Mesendoderm (in vitro differentiated cells): ENCODE data around the gene KRT80.

Experiments used
- DNase-seq: peaks from one replicate; pipeline ENCODE4 v3.0.0; 2013
- H2AK5ac ChIP-seq: 2 replicates; pipeline ENCODE4 v1.6.1; 2013; ENCODE audit warnings: low read length, inconsistent platforms
- H2BK120ac ChIP-seq: 2 replicates; pipeline ENCODE4 v1.6.1; 2013; ENCODE audit warnings: low read depth, mild to moderate bottlenecking, low read length, moderate library complexity, mixed read lengths
- H2BK15ac ChIP-seq: replicated peaks from 2 replicates; pipeline ENCODE4 v1.6.1; 2013; ENCODE audit warnings: low read depth, mild to moderate bottlenecking, moderate library complexity
- H2BK5ac ChIP-seq: 2 replicates; pipeline ENCODE4 v1.6.1; 2013; ENCODE audit warnings: low read length, inconsistent platforms
- H3K18ac ChIP-seq: 2 replicates; pipeline ENCODE4 v1.6.1; 2013; ENCODE audit warnings: mild to moderate bottlenecking, low read length, mixed read lengths
- H3K23ac ChIP-seq: one replicate; pipeline ENCODE4 v1.6.1; 2013; ENCODE audit warnings: low read length
- H3K27ac ChIP-seq: 2 replicates; pipeline ENCODE4 v1.5.1; 2013; ENCODE audit warnings: low read depth, mild to moderate bottlenecking, inconsistent platforms, low read length, moderate library complexity
- H3K27me3 ChIP-seq: 2 replicates; pipeline ENCODE4 v1.6.1; 2013; ENCODE audit warnings: low read length, control low read depth, mild to moderate bottlenecking, inconsistent platforms; ENCODE audit not compliant: insufficient read depth, poor library complexity
- H3K36me3 ChIP-seq: 2 replicates; pipeline ENCODE4 v1.6.1; 2013; ENCODE audit warnings: low read length, inconsistent platforms; ENCODE audit not compliant: control insufficient read depth, insufficient read depth
- H3K4ac ChIP-seq: one replicate; pipeline ENCODE4 v1.6.1; 2013; ENCODE audit warnings: low read depth, mild to moderate bottlenecking, low read length, moderate library complexity
- H3K4me1 ChIP-seq: 2 replicates; pipeline ENCODE4 v1.6.1; 2013; ENCODE audit warnings: low read depth, low read length, inconsistent platforms; ENCODE audit not compliant: control insufficient read depth
- H3K4me2 ChIP-seq: 2 replicates; pipeline ENCODE4 v1.6.1; 2013; ENCODE audit warnings: low read length
- H3K4me3 ChIP-seq: 2 replicates; pipeline ENCODE4 v1.5.1; 2013; ENCODE audit warnings: mild to moderate bottlenecking, low read length
- H3K56ac ChIP-seq: one replicate; pipeline ENCODE4 v1.6.1; 2013; ENCODE audit warnings: low read length
- H3K79me1 ChIP-seq: 2 replicates; pipeline ENCODE4 v1.6.1; 2013; ENCODE audit warnings: low read length, inconsistent platforms
- H3K79me2 ChIP-seq: 2 replicates; pipeline ENCODE4 v1.6.1; 2013; ENCODE audit warnings: mild to moderate bottlenecking, low read length; ENCODE audit not compliant: control insufficient read depth, insufficient read depth
- H3K9ac ChIP-seq: 2 replicates; pipeline ENCODE4 v1.6.1; 2013; ENCODE audit warnings: low read length, inconsistent platforms
- H4K5ac ChIP-seq: one replicate; pipeline ENCODE4 v1.6.1; 2013; ENCODE audit warnings: low read length
- H4K8ac ChIP-seq: one replicate; pipeline ENCODE4 v1.6.1; 2013; ENCODE audit warnings: low read depth, mild to moderate bottlenecking, control low read depth, low read length, moderate library complexity
- WGBS: extraction: QIAGEN DNeasy Blood & Tissue Kit; methylation state at CpG from one replicate; pipeline ENCODE4 v1.1.7; 2013; ENCODE audit warnings: low lambda C conversion rate, missing lambda C conversion rate; ENCODE audit not compliant: insufficient coverage; ENCODE audit errors: extremely low coverage; 5-methylcytosine and 5-hydroxymethylcytosine counted together

KRT80 gene

DNA sequence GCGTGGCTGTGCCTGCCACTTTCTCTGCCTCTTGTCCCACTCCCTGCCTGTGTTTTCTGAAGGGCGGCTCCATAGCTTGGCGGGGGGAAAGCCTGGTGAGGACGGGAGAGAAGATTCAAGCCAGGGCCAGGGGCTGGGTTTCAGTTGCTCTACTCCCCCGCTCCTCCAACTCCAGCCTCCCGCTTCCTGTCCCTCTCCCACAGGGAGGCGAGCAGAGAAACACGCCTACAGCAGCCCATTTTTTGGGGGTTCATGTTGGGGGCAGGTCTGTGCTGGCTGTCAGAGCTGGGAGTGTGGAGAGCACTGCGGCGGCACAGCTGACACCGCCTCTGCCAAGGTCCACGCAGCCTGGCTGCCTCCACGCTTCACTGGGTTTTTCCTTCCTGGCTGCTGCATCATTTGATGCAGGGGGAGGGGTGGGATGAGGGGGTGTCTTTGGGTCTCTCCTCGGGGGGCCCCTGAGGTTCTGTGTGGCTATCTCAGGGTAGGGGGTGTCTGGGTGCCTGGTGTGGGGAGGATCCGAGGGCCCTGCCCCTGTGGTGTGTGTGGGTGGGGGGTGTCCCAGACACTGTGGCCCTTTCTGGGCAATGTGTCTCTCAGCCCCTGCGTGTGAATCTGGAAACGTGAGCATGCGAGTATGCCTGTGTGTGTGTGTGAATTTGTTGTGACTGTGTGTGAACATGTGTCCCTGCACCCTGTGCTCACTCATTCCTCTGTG is 10.7 kb upstream of the KRT80 start:
- Histone ChIP-seq H3K79me1 (no peaks in the 10 kb centered on the region), H2BK15ac (no peak overlapping the region), H3K4me1 (peaks cover 4% of the 10 kb centered on the region), H2BK5ac (peak overlapping the region; percentile 0), H3K4me2 (no peak overlapping the region), H3K9ac (no peak overlapping the region), H3K4ac (no peak overlapping the region), H3K27ac (no peak overlapping the region), H2AK5ac (no peak overlapping the region), H3K23ac (no peak overlapping the region), H4K8ac (no peak overlapping the region), H3K18ac (no peak overlapping the region), H3K4me3 (no peak overlapping the region), H3K27me3 (no peaks in the 10 kb centered on the region), H2BK120ac (no peak overlapping the region), H4K5ac (no peak overlapping the region), H3K56ac (peak overlapping the region; percentile 79), H3K36me3 (no peaks in the 10 kb centered on the region), H3K79me2 (no peaks in the 10 kb centered on the region)
- peak; percentile 37 for DNase-seq
- WGBS = no CpG with 5 or more reads among the region's 18 CpGs

DNA sequence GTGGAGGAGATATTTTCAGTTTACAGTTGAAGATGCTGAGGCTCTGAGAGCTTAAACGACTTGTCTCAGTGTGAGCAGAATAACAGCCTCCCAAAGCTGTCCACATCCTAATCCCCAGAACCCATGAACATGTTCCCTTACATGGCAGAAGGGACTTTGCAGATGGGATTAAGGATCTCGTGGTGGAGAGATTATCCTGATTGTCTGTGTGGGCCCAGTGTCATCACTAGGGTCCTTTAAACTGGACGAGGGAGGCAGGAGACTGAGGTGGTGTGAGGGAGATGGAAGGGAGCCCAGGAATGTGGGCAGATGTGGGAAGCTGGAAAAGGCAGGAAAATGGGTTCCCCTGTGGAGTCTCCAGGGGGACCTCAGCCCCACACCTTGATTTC is 9.6 kb upstream of the KRT80 start:
- no peak for DNase-seq
- H4K8ac ChIP-seq = no peak overlapping the region
- H3K4me1 ChIP-seq = peaks cover 4% of the 10 kb centered on the region
- no peak overlapping the region for H3K27ac ChIP-seq
- H3K4me2 ChIP-seq = no peak overlapping the region
- H3K79me2 ChIP-seq = no peaks in the 10 kb centered on the region
- no peak overlapping the region for H2BK120ac ChIP-seq
- no peak overlapping the region for H3K56ac ChIP-seq
- no peak overlapping the region for H3K23ac ChIP-seq
- no peaks in the 10 kb centered on the region for H3K27me3 ChIP-seq
- H3K9ac ChIP-seq = no peak overlapping the region
- H2BK15ac ChIP-seq = no peak overlapping the region
- H2BK5ac ChIP-seq = no peak overlapping the region
- H3K79me1 ChIP-seq = no peaks in the 10 kb centered on the region
- no peak overlapping the region for H3K18ac ChIP-seq
- no peak overlapping the region for H2AK5ac ChIP-seq
- no peak overlapping the region for H3K4ac ChIP-seq
- WGBS = no CpG with 5 or more reads among the region's 3 CpGs
- no peak overlapping the region for H3K4me3 ChIP-seq
- H4K5ac ChIP-seq = no peak overlapping the region
- no peaks in the 10 kb centered on the region for H3K36me3 ChIP-seq

DNA sequence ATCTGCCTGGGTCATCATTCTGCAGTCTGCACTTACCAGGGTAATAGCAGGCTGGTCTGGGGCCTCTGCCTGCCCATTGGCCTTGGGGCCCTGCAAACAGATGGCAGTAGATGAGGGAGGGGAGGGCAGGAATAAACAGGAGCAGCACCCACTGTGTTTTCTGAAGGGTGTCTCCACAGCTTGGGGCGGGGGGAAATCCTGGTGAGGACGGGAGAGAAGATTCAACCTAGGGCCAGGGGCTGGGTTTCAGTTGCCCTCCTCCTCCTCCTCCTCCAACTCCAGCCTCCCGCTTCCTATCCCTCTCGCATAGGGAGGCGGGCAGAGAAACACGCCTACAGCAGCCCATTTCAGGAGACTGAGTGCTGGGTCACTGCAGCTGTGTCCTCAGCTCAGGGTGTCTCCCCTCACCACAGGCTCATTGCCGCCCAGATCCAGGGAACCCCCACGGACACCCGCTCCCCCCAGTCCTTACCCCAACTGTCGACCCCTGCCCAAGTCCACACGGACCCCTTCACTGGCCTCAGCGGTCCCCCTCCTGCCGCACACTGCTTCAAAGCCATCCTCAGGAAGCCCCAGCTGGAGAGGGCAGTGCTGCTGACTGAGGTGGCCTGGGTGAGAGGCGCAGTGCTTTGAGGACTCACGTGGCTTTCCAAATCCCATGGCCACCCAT is 9.1 kb upstream of the KRT80 start:
- Histone ChIP-seq H3K9ac (no peak overlapping the region), H3K27me3 (no peaks in the 10 kb centered on the region), H3K79me1 (no peaks in the 10 kb centered on the region), H3K4me3 (no peak overlapping the region), H3K56ac (peak overlapping the region; percentile 67), H2BK15ac (no peak overlapping the region), H4K5ac (no peak overlapping the region), H2AK5ac (no peak overlapping the region), H3K23ac (no peak overlapping the region), H4K8ac (no peak overlapping the region), H3K4me2 (no peak overlapping the region), H2BK120ac (no peak overlapping the region), H2BK5ac (no peak overlapping the region), H3K4me1 (peaks cover 4% of the 10 kb centered on the region), H3K4ac (no peak overlapping the region), H3K18ac (no peak overlapping the region), H3K36me3 (no peaks in the 10 kb centered on the region), H3K79me2 (no peaks in the 10 kb centered on the region), H3K27ac (no peak overlapping the region)
- no CpG with 5 or more reads among the region's 15 CpGs for WGBS
- DNase-seq = no peak

DNA sequence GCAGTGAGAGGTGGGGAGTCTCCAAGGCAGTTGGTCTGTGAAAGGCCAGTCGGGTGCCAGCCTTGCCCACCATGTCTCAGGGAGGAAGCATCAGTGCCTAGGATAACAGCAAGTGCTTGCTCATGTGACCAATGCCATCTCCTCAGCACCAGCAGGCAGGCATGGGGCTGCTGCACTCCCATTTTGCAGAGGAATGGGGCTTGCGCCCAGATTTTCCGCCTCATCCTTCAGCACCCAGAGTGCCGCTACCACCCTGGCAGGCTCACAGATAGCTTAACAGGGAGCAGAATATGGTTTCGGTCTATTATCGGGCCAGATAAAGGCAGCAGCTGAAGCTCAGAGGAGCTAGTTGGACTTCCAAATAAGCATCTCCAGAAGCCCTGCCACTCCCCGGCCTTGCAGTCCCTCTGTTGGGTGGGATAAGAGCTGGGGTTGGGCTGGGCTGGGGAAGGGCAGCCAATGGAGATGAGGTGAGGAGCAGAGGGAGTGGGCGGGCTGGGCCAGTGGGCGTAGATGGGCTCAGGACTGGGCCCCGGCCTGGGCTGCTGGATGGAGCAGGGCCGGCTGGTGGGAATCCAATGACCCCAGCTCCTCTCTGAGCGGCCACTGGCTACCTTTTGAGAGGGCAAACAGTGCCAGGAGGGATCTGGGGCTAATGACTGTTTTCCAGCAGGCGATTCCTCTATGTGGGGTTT is 8.4 kb upstream of the KRT80 start:
- no peak overlapping the region for H2BK120ac ChIP-seq
- H3K4me1 ChIP-seq = peaks cover 4% of the 10 kb centered on the region
- H3K79me2 ChIP-seq = no peaks in the 10 kb centered on the region
- no peak overlapping the region for H3K9ac ChIP-seq
- H2BK5ac ChIP-seq = no peak overlapping the region
- H3K27ac ChIP-seq = no peak overlapping the region
- no peak overlapping the region for H2AK5ac ChIP-seq
- H3K56ac ChIP-seq = no peak overlapping the region
- H4K5ac ChIP-seq = no peak overlapping the region
- no peak overlapping the region for H3K4me3 ChIP-seq
- no peaks in the 10 kb centered on the region for H3K27me3 ChIP-seq
- no peak overlapping the region for H3K4me2 ChIP-seq
- H3K4ac ChIP-seq = no peak overlapping the region
- H4K8ac ChIP-seq = no peak overlapping the region
- no peaks in the 10 kb centered on the region for H3K79me1 ChIP-seq
- H3K23ac ChIP-seq = no peak overlapping the region
- H2BK15ac ChIP-seq = no peak overlapping the region
- peak; percentile 62 for DNase-seq
- WGBS = no CpG with 5 or more reads among the region's 13 CpGs
- H3K36me3 ChIP-seq = no peaks in the 10 kb centered on the region
- no peak overlapping the region for H3K18ac ChIP-seq

DNA sequence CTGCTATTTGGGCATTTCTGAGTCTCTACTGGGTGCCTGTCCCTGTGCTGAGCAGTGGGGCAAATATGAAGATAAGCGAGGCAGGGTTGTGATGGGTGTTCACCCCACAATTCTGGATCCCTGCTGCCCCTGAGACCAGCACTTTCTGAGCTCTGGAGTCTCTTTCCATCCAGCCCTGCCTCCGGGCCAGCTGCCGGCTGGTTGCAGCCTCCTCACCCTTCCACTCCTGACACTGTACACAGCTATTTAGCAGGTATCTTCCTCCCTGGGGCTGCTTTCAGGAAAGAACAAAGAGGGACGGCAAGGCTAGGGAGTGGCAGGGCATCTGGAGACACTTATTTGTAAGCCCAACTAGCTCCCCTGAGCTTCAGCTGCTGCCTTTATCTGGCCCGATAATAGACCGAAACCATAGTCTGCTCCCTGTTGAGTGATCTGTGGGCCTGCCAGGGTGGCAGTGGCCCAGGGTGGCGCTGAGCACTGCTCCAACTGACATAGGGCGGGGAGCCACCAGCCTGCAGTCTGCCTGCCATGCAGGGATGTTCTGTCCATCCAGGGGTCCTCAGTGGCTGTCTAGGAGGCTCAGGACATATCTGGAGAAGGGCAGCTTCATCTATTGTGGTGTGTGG is 7.6 kb upstream of the KRT80 start:
- Histone ChIP-seq H3K27me3 (no peaks in the 10 kb centered on the region), H3K79me1 (no peaks in the 10 kb centered on the region), H3K4me3 (no peak overlapping the region), H3K4me1 (peaks cover 4% of the 10 kb centered on the region), H4K8ac (no peak overlapping the region), H3K18ac (no peak overlapping the region), H3K36me3 (no peaks in the 10 kb centered on the region), H3K4ac (no peak overlapping the region), H3K4me2 (no peak overlapping the region), H2BK15ac (no peak overlapping the region), H3K23ac (no peak overlapping the region), H3K79me2 (no peaks in the 10 kb centered on the region), H3K9ac (no peak overlapping the region), H2AK5ac (no peak overlapping the region), H4K5ac (no peak overlapping the region), H3K27ac (no peak overlapping the region), H2BK120ac (no peak overlapping the region), H3K56ac (no peak overlapping the region), H2BK5ac (no peak overlapping the region)
- DNase-seq = no peak
- no CpG with 5 or more reads among the region's 8 CpGs for WGBS
